AG09319 (cell line): Measurements from ENCODE around the gene THOC2.
"Not testable (repeated sequence)": the region's sequence is repeated elsewhere in the genome, so short reads cannot be mapped to it uniquely, and the experiment has no call there.

Experiments used
- DNase-seq: peaks from one replicate; pipeline ENCODE4 v3.0.0-alpha.2; 2010; ENCODE audit warnings: low read depth; ENCODE audit errors: extremely low read depth
- CTCF ChIP-seq: IDR thresholded peaks from 2 replicates; pipeline ENCODE4 v1.5.1; 2011; ENCODE audit warnings: low read depth, mild to moderate bottlenecking, inconsistent platforms, low read length, moderate library complexity

The THOC2 gene

DNA sequence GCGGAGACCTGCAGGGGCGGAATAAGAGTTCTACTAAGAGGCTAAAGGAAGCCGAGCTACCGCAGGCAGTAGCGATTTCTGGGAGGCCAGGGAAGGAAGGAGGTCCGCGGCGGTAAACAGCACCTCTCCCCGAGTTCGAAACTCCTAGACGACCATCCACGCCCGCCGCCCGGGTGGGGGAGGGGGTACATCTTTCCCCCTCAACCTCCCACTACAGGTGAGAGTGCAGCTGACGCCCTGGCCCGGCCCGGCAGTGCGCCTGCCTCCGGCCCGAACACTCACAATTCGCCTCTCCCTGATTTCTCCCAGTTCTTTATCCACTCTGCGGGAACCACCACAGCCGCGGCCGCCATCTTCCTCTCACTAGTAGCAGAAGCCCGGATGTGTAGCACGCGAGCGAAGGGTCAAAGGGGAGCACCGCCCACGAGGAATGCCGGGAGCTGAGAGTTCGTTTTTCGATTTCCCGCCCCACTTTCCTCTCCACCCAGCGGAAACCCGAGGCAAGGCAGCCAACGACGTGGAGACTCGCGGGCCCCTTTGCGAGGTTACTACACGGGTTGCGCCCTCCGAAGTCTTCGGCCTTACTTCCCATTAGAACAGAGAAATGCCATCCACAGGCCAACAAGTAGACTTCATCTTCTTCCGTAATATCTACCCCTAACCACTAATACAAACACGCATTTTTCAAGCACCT is at the start of gene THOC2:
THOC2 (minus strand) TSS at position 383 of the 694 bp plus-strand sequence; CDS start at position 353, 30 bp downstream.
- TF ChIP-seq CTCF = peak; percentile 30

GRCh38 chrX:123781786-123782185 is 48.9 kb upstream of the THOC2 start:
- DNase-seq = not testable (repeated sequence)

More for the DNA sequence above, at the start of gene THOC2:
- peak; percentile 57 for DNase-seq

DNA sequence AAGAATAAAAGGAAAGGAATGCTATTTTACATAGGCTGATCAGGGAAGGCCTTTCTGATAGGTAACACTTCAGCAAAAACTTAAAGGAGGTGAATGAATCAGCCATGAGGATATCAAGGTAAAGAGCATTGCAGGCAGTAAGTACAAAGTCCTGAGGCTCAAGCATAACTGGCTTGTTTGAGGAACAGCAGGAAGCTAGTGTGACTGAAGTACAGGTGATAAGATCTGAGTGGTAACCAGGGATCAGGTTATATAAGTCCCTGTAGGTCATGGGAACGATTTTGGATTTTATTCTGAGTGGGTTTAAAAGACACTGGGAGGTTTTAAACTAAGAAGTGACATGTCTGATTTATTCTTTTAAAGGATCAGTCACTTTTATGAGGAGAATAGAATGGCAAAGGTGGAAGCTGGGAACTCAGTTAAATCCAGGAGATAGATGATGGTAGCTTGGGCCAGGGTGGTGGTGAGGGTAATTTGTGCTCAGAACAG is 47.1 kb upstream of the THOC2 start:
- no peak for TF ChIP-seq CTCF
- DNase-seq = no peak

- no peak for DNase-seq
- no peak for TF ChIP-seq CTCF
These were observed 40.6 kb upstream of the THOC2 start for GRCh38 chrX:123773258-123773988.

DNA sequence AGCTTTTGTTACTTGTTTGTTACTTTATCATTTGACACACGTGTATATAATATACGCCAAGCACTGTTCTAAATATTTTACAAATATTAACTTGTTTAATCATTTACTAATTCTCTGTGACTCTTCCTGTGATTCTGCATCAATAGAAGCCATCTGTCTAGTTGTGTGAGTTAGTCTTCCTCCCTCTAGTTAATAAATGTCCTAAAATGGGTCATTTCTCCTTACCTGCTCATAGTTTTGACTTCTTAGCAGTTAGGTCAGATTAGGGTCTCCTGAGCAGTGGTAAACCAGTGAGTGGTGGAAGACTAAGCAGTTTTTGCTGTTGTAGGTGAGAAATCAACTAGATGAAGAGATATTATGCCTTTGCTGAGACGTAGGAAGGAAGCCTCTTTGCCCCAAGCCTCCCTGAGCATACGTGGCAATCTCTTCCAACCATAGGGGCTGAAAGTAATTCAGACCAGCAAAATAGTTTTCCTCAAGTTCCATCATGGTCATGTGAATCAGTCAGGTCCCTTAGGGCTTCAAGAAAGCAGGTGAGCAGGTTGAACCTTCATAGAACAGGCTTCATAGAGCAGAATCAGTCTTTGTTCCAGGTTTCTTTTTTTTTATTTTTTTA is 38.7 kb upstream of the THOC2 start:
- no peak for TF ChIP-seq CTCF
- DNase-seq = no peak

DNA sequence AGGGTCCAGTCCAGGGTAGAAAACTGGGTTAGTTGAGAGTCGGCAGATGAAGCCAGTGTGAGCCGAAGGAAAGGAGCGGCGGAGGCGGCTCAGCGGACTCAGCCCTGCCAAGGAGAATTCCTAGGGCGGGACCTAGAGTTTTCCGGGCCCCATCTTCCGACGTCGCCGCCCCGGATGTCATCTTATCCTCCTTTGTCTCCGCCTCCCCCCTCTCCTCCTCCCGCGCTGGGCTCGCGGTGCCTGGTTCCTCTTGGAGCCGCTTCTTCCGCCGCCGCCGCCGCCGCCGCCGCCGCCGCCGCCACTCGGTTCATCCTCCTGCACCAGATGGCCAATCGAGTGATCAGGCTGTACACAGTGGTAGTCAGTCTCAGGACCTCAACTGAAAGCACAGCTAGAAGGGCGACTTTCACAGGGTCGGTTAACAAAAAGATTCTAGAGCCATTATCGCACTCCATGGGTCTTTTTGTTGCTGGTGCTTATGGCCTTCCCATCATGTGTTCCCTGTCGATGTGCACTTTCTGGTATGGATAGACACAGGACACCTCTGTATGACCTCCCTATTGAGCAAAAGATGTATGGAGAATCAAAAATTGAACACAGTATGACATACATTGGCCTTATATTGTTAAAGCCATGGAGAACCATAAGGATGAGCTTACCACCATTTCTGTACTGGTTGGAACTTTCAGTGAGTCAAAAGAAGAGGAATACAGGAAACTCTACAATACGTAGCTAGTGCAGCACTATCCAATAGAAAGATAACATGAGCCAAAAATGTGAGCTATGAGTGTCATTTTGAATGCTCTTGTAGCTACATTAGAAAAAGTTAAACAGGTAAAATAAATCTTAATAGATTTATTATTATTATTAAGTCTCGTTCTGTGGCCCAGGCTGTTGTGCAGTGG is 32.4 kb upstream of the THOC2 start:
- TF ChIP-seq CTCF = no peak
- DNase-seq = peak; percentile 61

DNA sequence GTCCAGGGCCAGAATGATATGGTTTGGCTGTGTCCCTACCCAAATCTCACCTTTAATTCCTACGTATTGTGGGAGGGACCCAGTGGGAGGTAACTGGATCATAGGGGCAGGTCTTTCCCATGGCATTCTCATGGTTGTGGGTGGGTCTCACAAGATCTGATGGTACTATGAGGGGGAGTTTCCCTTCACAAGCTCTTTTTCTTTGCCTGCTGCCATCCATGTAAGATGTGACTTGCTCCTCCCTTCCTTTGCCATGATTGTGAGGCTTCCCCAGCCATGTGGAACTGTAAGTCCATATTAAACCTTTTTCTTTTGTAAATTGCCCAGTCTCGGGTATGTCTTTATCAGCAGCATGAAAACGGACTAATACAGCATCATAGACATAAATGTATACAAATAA is 27.0 kb upstream of the THOC2 start:
- DNase-seq = not testable (repeated sequence)

GRCh38 chrX:123757794-123758193 is 24.9 kb upstream of the THOC2 start:
- not testable (repeated sequence) for DNase-seq
